ENCODE results near the gene ITGAD. TPM values are rescaled to one million over a fixed set of nuclear protein-coding genes. Genes with fewer than 3 reads are reported as not detected.
A peak's percentile ranks its signal among the peaks of the same experiment; 100 is the strongest.

ITGAD gene
- total RNA-seq, 2 donors from 2014 or later, result not detected

DNA sequence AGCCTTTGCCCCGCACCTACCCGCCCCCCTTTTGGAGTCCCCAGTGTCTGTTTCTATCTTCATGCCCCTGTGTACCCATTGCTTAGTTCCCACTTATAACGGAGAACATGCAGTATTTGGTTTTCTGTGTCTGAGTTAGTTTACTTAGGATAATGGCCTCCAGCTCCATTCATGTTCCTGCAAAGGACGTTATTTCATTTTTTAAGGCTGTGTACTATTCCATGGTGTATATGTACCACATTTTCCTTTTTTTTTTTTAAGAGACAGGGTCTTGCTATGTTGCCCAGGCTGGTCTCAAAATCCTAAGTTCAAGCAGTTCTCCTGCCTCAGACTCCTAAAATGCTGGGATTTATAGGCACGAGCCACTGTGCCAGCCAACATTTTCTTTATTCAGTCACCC is 74.7 kb downstream of the ITGAD start:
- H3K4me3 ChIP-seq, result no peak overlapping the region
- WGBS, 2 donors, result 81 to 97% methylated on average over 5 of the region's 5 CpGs

DNA sequence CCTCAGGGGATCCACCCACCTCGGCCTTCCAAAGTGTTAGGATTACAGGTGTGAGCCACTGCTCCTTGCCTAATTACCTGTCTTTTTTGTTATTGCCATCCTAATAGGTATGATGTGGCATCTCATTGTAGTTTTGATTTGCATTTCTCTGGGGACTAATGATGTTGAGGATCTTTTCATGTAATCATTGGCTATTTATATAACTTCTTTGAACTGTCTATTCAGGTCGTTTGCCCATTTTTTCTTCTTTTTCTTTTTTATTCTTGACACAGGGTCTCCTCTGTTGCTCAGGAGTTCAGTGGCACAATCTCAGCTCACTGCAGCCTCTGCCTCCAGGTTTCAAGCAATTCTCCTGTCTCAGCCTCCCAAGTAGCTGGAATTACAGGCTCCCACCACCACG is 77.5 kb downstream of the ITGAD start:
- intact Hi-C loops (cut with DNase I), result no loop called here
- Histone ChIP-seq H3K36me3 (replicated peaks in 1 of 2; ENCODE audit: insufficient read depth in 1 of 2, low read depth in 2 of 2) (peaks cover 0 to 2% of the 10 kb centered on the region in 2 donors), H3K9me3 (no peaks in the 10 kb centered on the region), H3K27ac (no peak overlapping the region), H3K4me3 (no peak overlapping the region), H3K27me3 (no peaks in the 10 kb centered on the region), H3K4me1 (peaks cover 13% of the 10 kb centered on the region)
- 68 to 80% methylated on average over 3 of the region's 3 CpGs for WGBS, 2 donors
- DNase-seq (no peak), ATAC-seq (no peak)
- TF ChIP-seq, protein P1, sequence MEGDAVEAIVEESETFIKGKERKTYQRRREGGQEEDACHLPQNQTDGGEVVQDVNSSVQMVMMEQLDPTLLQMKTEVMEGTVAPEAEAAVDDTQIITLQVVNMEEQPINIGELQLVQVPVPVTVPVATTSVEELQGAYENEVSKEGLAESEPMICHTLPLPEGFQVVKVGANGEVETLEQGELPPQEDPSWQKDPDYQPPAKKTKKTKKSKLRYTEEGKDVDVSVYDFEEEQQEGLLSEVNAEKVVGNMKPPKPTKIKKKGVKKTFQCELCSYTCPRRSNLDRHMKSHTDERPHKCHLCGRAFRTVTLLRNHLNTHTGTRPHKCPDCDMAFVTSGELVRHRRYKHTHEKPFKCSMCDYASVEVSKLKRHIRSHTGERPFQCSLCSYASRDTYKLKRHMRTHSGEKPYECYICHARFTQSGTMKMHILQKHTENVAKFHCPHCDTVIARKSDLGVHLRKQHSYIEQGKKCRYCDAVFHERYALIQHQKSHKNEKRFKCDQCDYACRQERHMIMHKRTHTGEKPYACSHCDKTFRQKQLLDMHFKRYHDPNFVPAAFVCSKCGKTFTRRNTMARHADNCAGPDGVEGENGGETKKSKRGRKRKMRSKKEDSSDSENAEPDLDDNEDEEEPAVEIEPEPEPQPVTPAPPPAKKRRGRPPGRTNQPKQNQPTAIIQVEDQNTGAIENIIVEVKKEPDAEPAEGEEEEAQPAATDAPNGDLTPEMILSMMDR (IDR thresholded peaks at IDR 0.05), result no peak
- TF ChIP-seq POLR2A (IDR thresholded peaks at IDR 0.05), result no peak

More for the DNA sequence above, 74.7 kb downstream of the ITGAD start:
- Histone ChIP-seq H3K27ac (no peak overlapping the region), H3K4me1 (peaks cover 12% of the 10 kb centered on the region), H3K27me3 (no peaks in the 10 kb centered on the region), H3K36me3 (replicated peaks in 1 of 2; ENCODE audit: insufficient read depth in 1 of 2, low read depth in 2 of 2) (peaks cover 0 to 8% of the 10 kb centered on the region in 2 donors), H3K9me3 (no peaks in the 10 kb centered on the region)
- no peak for TF ChIP-seq POLR2A (IDR thresholded peaks at IDR 0.05)
- TF ChIP-seq, protein P1 (IDR thresholded peaks at IDR 0.05), result no peak
- intact Hi-C loops (cut with DNase I), result no loop called here
- DNase-seq, result no peak
- ATAC-seq, result no peak

DNA sequence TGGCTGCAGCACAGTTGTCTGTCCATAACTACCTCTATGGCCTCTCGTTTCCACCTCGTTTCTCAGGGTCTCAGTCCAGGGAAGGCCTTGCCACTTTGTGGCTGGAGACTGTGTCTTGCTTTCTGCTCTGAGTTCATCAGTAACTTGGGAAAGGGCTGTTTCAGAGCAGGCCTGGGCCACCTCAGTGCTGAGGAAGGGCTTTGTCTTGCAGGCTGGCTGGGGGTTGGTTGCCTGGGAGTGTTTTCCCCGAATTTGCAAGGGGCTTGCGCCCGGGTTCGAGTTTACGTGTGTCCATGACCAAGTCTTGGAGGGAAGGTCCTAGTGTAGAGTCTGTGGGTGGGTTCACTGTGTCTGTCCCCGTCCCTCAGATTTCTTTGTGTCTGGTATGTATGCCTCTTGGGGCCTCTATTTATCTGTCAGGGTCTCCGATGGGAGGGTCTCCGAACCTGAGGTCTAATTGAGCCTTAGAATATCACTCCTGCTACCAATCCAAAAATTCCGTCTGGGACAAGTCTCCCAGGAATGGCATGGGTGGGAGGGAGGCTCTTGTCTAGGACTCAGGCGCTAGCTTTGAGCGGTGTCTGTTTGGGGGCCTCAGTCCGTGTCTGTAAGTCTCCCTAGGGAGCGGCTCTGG is 78.2 kb downstream of the ITGAD start:
- ATAC-seq (no peak), DNase-seq (no peak)
- no peaks in the 10 kb centered on the region for H3K9me3 ChIP-seq
- no peak for TF ChIP-seq POLR2A (IDR thresholded peaks at IDR 0.05)
- TF ChIP-seq, protein P1 (IDR thresholded peaks at IDR 0.05), result no peak
- H3K4me3 ChIP-seq, result no peak overlapping the region
- H3K36me3 ChIP-seq (replicated peaks in 1 of 2; ENCODE audit: insufficient read depth in 1 of 2, low read depth in 2 of 2), result no peaks in the 10 kb centered on the region
- H3K27ac ChIP-seq, result peak overlapping the region in 3 of 4 donors; percentile 24 to 65 (median 61)
- H3K4me1 ChIP-seq, result peaks cover 21% of the 10 kb centered on the region
- no peaks in the 10 kb centered on the region for H3K27me3 ChIP-seq
- WGBS, 2 donors, result 51 to 60% methylated on average over 7 to 15 of the region's 15 CpGs
- intact Hi-C loops (cut with DNase I), result no loop called here

DNA sequence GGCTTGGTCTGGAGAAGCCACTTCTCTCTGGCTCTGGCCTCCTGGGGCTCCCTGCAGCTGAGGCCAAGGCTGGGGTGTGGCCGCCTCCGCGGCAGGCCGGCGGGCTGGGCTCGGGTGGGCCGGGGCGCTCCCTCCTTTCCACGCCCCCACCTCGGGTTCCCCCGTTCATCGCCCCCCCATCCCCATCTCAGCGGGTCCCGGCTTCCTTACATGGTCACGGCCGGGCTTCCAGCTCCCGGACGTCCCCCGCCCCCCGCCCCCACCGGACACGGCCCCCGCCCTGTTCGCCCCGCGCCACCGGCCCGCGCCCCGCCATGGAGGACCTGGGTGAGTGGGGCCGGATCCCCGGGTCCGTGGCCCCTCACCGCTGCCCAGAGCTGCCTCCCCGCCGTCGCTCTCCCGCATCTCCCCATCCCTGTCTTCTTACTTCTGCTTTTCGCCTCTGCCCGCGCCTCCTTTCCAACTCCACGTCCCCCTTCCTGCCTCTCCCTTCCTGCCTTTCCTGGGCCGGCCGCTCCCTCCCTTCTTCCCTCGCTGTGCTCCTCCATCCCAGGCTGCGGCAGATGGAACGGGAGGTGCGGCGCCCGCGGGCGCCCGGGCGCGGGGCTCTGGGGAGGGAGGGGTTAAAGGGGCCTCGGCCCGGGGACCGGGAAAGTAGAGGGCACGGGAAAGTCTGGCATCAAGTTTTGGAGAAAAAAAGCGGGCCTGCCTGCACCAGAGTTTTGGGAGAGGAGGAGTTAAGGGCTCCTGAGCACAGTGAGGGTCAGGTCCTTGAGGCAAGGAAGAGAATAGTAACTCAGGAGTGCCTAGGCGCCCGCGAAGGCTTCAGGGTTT is 79.0 kb downstream of the ITGAD start, which contains the start of gene TGFB1I1:
TGFB1I1 (plus strand) TSS at position 278 of the 834 bp plus-strand sequence; CDS start at position 315, 37 bp downstream.
- ATAC-seq (no peak), DNase-seq (peak in 1 of 4 donors; percentile 45)
- intact Hi-C loops (cut with DNase I), result no loop called here
- no peaks in the 10 kb centered on the region for H3K36me3 ChIP-seq (replicated peaks in 1 of 2; ENCODE audit: insufficient read depth in 1 of 2, low read depth in 2 of 2)
- H3K27ac ChIP-seq, result peak within 1 kb of the TSS in 3 of 4 donors; percentile 24 to 65 (median 61)
- H3K4me1 ChIP-seq, result peaks cover 25% of the 10 kb centered on the region
- no peaks in the 10 kb centered on the region for H3K27me3 ChIP-seq
- no peak within 1 kb of the TSS for H3K4me3 ChIP-seq
- 2 to 3% methylated on average over 40 to 41 of the region's 63 CpGs for WGBS, 2 donors
- no peaks in the 10 kb centered on the region for H3K9me3 ChIP-seq
- no peak for TF ChIP-seq POLR2A (IDR thresholded peaks at IDR 0.05)
- TF ChIP-seq, protein P1 (IDR thresholded peaks at IDR 0.05), result no peak

Measured in body of pancreas (tissue), 4 donors.